Fibroblast of lung (primary cell): ENCODE measurements around the gene PWWP2B. TPM values are rescaled to one million over a fixed set of nuclear protein-coding genes. Genes with fewer than 3 reads are reported as not detected.

Experiments
- DNase-seq, 2 donors: peaks; one replicate each; pipeline versions ENCODE4 v3.0.0 to v3.0.0-alpha.2; 2010; ENCODE audit warnings: low read depth in 2 of 2
- H2AFZ ChIP-seq: 2 replicates; pipeline ENCODE4 v1.5.1; 2012; ENCODE audit warnings: low read length, control low read depth, inconsistent platforms
- H3K27ac ChIP-seq: 2 replicates; pipeline ENCODE4 v1.5.1; 2011; ENCODE audit warnings: low read length, control low read depth; ENCODE audit not compliant: insufficient read depth
- H3K27me3 ChIP-seq: 2 replicates; pipeline ENCODE4 v1.5.1; 2011; ENCODE audit warnings: mild to moderate bottlenecking, low read length; ENCODE audit not compliant: control insufficient read depth, insufficient read depth
- H3K36me3 ChIP-seq: 2 replicates; pipeline ENCODE4 v1.5.1; 2011; ENCODE audit warnings: low read length; ENCODE audit not compliant: control insufficient read depth, insufficient read depth
- H3K4me1 ChIP-seq: 2 replicates; pipeline ENCODE4 v1.5.1; 2011; ENCODE audit warnings: low read length; ENCODE audit not compliant: control insufficient read depth, insufficient read depth; ENCODE audit errors: extremely low read depth
- H3K4me2 ChIP-seq: 2 replicates; pipeline ENCODE4 v1.5.1; 2011; ENCODE audit warnings: low read length, control low read depth; ENCODE audit not compliant: insufficient read depth; ENCODE audit errors: extremely low read depth
- H3K4me3 ChIP-seq, 4 experiments: fragments of 200-600 bp in 1 of 4; sonication (generic) in 1 of 4; replicated peaks in 1 of 4; 2 replicates each; pipeline ENCODE4 v1.5.1; 2011 to 2016; ENCODE audit warnings: low read length in 4 of 4, low read depth in 3 of 4, mild to moderate bottlenecking in 3 of 4, control low read depth in 2 of 4, inconsistent platforms in 1 of 4, mixed read lengths in 1 of 4; ENCODE audit not compliant: insufficient read depth in 1 of 4; ENCODE audit errors: control extremely low read depth in 1 of 4
- H3K79me2 ChIP-seq: 2 replicates; pipeline ENCODE4 v1.5.1; 2012; ENCODE audit warnings: mild to moderate bottlenecking, low read length, inconsistent platforms; ENCODE audit not compliant: control insufficient read depth, insufficient read depth
- H3K9ac ChIP-seq: 2 replicates; pipeline ENCODE4 v1.5.1; 2011; ENCODE audit warnings: mild to moderate bottlenecking, low read length, control low read depth; ENCODE audit not compliant: insufficient read depth
- H3K9me3 ChIP-seq: 2 replicates; pipeline ENCODE4 v1.5.1; 2012; ENCODE audit warnings: low read depth, low read length; ENCODE audit not compliant: control insufficient read depth, insufficient read depth
- H4K20me1 ChIP-seq: 2 replicates; pipeline ENCODE4 v1.5.1; 2011; ENCODE audit warnings: low read length; ENCODE audit not compliant: control insufficient read depth, insufficient read depth; ENCODE audit errors: extremely low read depth
- EZH2 ChIP-seq: IDR thresholded peaks from 2 replicates; pipeline ENCODE4 v1.5.1; 2012; ENCODE audit warnings: low read length, control low read depth, mild to moderate bottlenecking; ENCODE audit errors: missing control alignments
- polyA plus RNA-seq, 2 donors: library from polyadenylated mRNA; depleted of rRNA in 1 of 2; stranded (reverse) in 1 of 2; unstranded in 1 of 2; fragments of >200 nt; gene quantifications; 2 replicates each; pipeline ENCODE4 v1.2.1, GENCODE V29; 2011 to 2012; ENCODE audit warnings: missing spikeins in 1 of 2
- total RNA-seq: library from RNA; depleted of rRNA; stranded (reverse); fragments of >200 nt; gene quantifications from 2 replicates; pipeline ENCODE4 v1.2.1, GENCODE V29; 2014
- TF ChIP-seq, protein P1 (sequence below), 2 donors: IDR thresholded peaks in 1 of 2; conservative IDR thresholded peaks in 1 of 2; 1 replicate in 1 of 2; 2 replicates in 1 of 2; pipeline ENCODE4 v1.5.1; 2011 to 2012; ENCODE audit warnings: low read length in 2 of 2, control low read depth in 1 of 2, inconsistent platforms in 1 of 2, low read depth in 1 of 2, mild to moderate bottlenecking in 1 of 2

Gene PWWP2B
- total and polyA plus RNA-seq, 2 donors (not counting 1 experiment from before 2014, with no cell fraction given): 1.5 to 15.9 TPM

- no peak overlapping the region for H3K4me3 ChIP-seq
- H3K4me2 ChIP-seq: no peak overlapping the region
- no peak overlapping the region for H3K9ac ChIP-seq
- DNase-seq: no peak
- no peaks in the 10 kb centered on the region for H3K79me2 ChIP-seq
- peaks cover 7% of the 10 kb centered on the region for H3K4me1 ChIP-seq
- no peaks in the 10 kb centered on the region for H3K27me3 ChIP-seq
- H3K27ac ChIP-seq: no peak overlapping the region
- no peak overlapping the region for H2AFZ ChIP-seq
- TF ChIP-seq, protein P1, sequence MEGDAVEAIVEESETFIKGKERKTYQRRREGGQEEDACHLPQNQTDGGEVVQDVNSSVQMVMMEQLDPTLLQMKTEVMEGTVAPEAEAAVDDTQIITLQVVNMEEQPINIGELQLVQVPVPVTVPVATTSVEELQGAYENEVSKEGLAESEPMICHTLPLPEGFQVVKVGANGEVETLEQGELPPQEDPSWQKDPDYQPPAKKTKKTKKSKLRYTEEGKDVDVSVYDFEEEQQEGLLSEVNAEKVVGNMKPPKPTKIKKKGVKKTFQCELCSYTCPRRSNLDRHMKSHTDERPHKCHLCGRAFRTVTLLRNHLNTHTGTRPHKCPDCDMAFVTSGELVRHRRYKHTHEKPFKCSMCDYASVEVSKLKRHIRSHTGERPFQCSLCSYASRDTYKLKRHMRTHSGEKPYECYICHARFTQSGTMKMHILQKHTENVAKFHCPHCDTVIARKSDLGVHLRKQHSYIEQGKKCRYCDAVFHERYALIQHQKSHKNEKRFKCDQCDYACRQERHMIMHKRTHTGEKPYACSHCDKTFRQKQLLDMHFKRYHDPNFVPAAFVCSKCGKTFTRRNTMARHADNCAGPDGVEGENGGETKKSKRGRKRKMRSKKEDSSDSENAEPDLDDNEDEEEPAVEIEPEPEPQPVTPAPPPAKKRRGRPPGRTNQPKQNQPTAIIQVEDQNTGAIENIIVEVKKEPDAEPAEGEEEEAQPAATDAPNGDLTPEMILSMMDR (conservative IDR thresholded peaks at IDR 0.05 in 1 of 2, IDR thresholded peaks at IDR 0.05 in 1 of 2; ENCODE audit: low read depth in 1 of 2, low read length in 2 of 2): no peak
- TF ChIP-seq EZH2: no peak
- H3K36me3 ChIP-seq: no peaks in the 10 kb centered on the region
- no peaks in the 10 kb centered on the region for H4K20me1 ChIP-seq
- no peaks in the 10 kb centered on the region for H3K9me3 ChIP-seq
Measured at GRCh38 chr10:132427006-132427771, 30.2 kb downstream of the PWWP2B start.

GRCh38 chr10:132427939-132428367, 31.0 kb downstream of the PWWP2B start:
- Histone ChIP-seq H3K79me2 (no peaks in the 10 kb centered on the region), H3K4me3 (no peak overlapping the region), H3K9ac (no peak overlapping the region), H4K20me1 (no peaks in the 10 kb centered on the region), H3K36me3 (no peaks in the 10 kb centered on the region), H3K4me2 (no peak overlapping the region), H3K4me1 (peaks cover 5% of the 10 kb centered on the region), H3K27ac (no peak overlapping the region), H3K9me3 (no peaks in the 10 kb centered on the region), H2AFZ (no peak overlapping the region), H3K27me3 (no peaks in the 10 kb centered on the region)
- TF ChIP-seq, protein P1 (conservative IDR thresholded peaks at IDR 0.05 in 1 of 2, IDR thresholded peaks at IDR 0.05 in 1 of 2; ENCODE audit: low read depth in 1 of 2, low read length in 2 of 2): no peak
- no peak for TF ChIP-seq EZH2
- DNase-seq: no peak

DNA sequence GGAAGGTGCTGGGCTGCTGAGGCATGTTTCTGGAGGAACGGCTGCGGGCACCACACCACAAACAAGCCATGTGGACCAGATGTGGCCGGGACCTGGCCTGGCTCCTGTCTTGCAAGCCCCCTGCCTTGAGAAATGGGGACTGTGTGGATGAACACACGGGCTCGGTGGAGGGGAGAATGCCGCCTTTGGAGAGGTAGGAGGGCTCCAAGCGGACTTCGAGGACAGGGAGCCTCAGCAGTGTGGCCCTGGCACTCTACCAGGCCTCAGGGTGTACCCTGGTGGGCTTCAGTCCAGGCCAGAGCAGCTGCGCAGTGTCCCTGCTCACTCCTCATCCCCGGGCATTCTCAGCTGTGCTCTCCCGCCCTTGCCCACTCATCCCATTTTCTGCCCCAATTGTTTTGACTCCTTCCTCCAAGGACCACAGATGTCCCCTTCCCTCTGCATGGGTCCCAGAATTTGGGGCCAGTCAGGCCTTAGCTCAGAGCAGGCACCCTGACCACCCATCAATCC, 31.5 kb downstream of the PWWP2B start:
- TF ChIP-seq, protein P1 (conservative IDR thresholded peaks at IDR 0.05 in 1 of 2, IDR thresholded peaks at IDR 0.05 in 1 of 2; ENCODE audit: low read depth in 1 of 2, low read length in 2 of 2): no peak
- TF ChIP-seq EZH2: no peak
- no peak overlapping the region for H3K27ac ChIP-seq
- H4K20me1 ChIP-seq: no peaks in the 10 kb centered on the region
- no peaks in the 10 kb centered on the region for H3K9me3 ChIP-seq
- no peak overlapping the region for H2AFZ ChIP-seq
- no peak for DNase-seq
- no peak overlapping the region for H3K4me3 ChIP-seq
- no peak overlapping the region for H3K9ac ChIP-seq
- no peak overlapping the region for H3K4me2 ChIP-seq
- no peaks in the 10 kb centered on the region for H3K36me3 ChIP-seq
- no peaks in the 10 kb centered on the region for H3K79me2 ChIP-seq
- no peaks in the 10 kb centered on the region for H3K27me3 ChIP-seq
- peaks cover under 1% of the 10 kb centered on the region for H3K4me1 ChIP-seq
